ENCODE results near the gene SRMS. TPM values are rescaled to one million over a fixed set of nuclear protein-coding genes. Genes with fewer than 3 reads are reported as not detected.
A peak's percentile ranks its signal among the peaks of the same experiment; 100 is the strongest.

The SRMS gene
- total and polyA plus RNA-seq, 2 of the 13 experiments (the other 11 are each of a cell fraction or from before 2014, with no cell fraction given), result not detected

- TF ChIP-seq ZNF569 (CRISPR knock-in tag; IDR thresholded peaks at IDR 0.05; ENCODE audit: borderline replicate concordance) (no peak), MXD3 (CRISPR knock-in tag; IDR thresholded peaks at IDR 0.05) (no peak), ATF6 (CRISPR knock-in tag; conservative IDR thresholded peaks at IDR 0.05) (no peak), BRF2 (CRISPR knock-in tag; IDR thresholded peaks at IDR 0.05) (no peak), ZFP91 (CRISPR knock-in tag; IDR thresholded peaks at IDR 0.05; ENCODE audit: borderline replicate concordance) (peak; percentile 58; the same call in 1 of the 2 replicates), BHLHE40 (IDR thresholded peaks at IDR 0.05; ENCODE audit: low read length) (no peak), THYN1 (CRISPR knock-in tag; IDR thresholded peaks at IDR 0.05; ENCODE audit: borderline replicate concordance, low read depth) (no peak), RFX3 (CRISPR knock-in tag; IDR thresholded peaks at IDR 0.05) (no peak), RBM39 (IDR thresholded peaks at IDR 0.05; ENCODE audit: low read depth, low read length, poor library complexity, severe bottlenecking) (no peak), SMYD3 (CRISPR knock-in tag; IDR thresholded peaks at IDR 0.05) (no peak), THAP9 (CRISPR knock-in tag; IDR thresholded peaks at IDR 0.05; ENCODE audit: borderline replicate concordance) (peak; percentile 36; the same call in 1 of the 2 replicates), PAX8 (CRISPR knock-in tag; IDR thresholded peaks at IDR 0.05; ENCODE audit: borderline replicate concordance) (no peak), ZNF788 (CRISPR knock-in tag; IDR thresholded peaks at IDR 0.05; ENCODE audit: borderline replicate concordance) (peak; percentile 44; the same call in 1 of the 2 replicates), ZMYM4 (CRISPR knock-in tag; IDR thresholded peaks at IDR 0.05) (no peak), SMAD9 (CRISPR knock-in tag; IDR thresholded peaks at IDR 0.05) (no peak), KDM1A (CRISPR knock-in tag; IDR thresholded peaks at IDR 0.05) (no peak), CEBPZ (IDR thresholded peaks at IDR 0.05; ENCODE audit: low read length) (no peak)
Observed at GRCh38 chr20:63557481-63557891, 9.9 kb upstream of the SRMS start (continued).
